Upper lobe of right lung (tissue), 1 donor: ENCODE data around the gene CDH4. TPM values are rescaled to one million over a fixed set of nuclear protein-coding genes. Genes with fewer than 3 reads are reported as not detected.
"Not testable (repeated sequence)": the region's sequence is repeated elsewhere in the genome, so short reads cannot be mapped to it uniquely, and the experiment has no call there.

Experiments
- ATAC-seq: fragments of 200-7000 bp; cut with Tn5 transposase; one replicate; pipeline ENCODE4 v1.9.1; 2020; ENCODE audit warnings: mild to moderate bottlenecking, moderate library complexity
- DNase-seq: peaks from one replicate; pipeline ENCODE4 v3.0.0-alpha.2; 2020
- H3K27ac ChIP-seq: fragments of 200-600 bp; one replicate; pipeline ENCODE4 v1.8.0; 2022
- H3K27me3 ChIP-seq: fragments of 200-600 bp; one replicate; pipeline ENCODE4 v1.8.0; 2022; ENCODE audit warnings: mild to moderate bottlenecking
- H3K36me3 ChIP-seq: fragments of 200-600 bp; one replicate; pipeline ENCODE4 v1.8.0; 2022
- H3K4me1 ChIP-seq: fragments of 200-600 bp; one replicate; pipeline ENCODE4 v1.8.0; 2022
- H3K4me3 ChIP-seq: fragments of 200-600 bp; one replicate; pipeline ENCODE4 v1.8.0; 2022; ENCODE audit warnings: mild to moderate bottlenecking
- H3K9me3 ChIP-seq: fragments of 200-600 bp; one replicate; pipeline ENCODE4 v1.8.0; 2022
- intact Hi-C: fragments of 100-400 bp; cut with DNase I; formaldehyde crosslinking; loops from one replicate; pipeline ENCODE4 v1.11.0; 2022
- total RNA-seq: library from RNA; stranded (reverse); fragmentation: NEBNext Ultra II Directional; extraction: Animal tissue kit (Norgen Biotek cat#: 25700); gene quantifications from one replicate; pipeline ENCODE4 v1.2.1, GENCODE V29; 2021
- TF ChIP-seq, protein P1 (sequence below): fragments of 200-600 bp; IDR thresholded peaks from one replicate; pipeline ENCODE4 v1.8.0; 2022; ENCODE audit warnings: antibody characterized with exemption
- donor health status: DM: no; HTN: yes; CAD: no; lungs with severe emphysema.

CDH4 gene
- total RNA-seq, 1 donor from 2014 or later, result 0.23 TPM

DNA sequence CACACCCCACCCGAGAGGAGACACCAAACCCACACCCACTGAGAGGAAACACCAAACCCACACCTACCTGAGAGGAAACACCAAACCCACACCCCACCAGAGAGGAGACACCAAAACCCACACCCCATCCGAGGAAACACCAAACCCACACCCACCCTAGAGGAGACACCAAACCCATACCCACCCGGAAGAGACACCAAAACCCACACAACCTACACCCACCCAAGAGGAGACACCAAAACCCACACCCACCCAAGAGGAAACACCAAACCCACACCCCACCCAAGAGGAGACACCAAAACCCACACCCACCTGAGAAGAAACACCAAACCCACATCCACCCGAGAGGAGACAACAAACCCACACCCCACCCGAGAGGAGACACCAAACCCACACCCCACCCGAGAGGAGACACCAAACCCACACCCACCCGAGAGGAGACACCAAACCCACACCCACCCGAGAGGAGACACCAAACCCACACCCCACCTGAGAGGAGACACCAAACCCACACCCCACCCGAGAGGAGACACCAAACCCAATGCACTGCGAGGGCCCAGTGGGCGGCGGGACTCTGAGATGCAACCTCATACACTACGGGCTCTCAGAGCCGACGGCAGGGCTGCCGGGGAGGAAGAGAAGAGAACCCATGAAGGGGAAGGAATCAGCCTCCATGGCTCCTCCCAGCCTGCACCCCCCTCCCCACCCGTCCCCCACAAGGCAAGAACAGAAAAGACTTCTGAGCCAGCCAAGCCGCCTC lies 730.3 kb downstream of the CDH4 start:
- TF ChIP-seq, protein P1, sequence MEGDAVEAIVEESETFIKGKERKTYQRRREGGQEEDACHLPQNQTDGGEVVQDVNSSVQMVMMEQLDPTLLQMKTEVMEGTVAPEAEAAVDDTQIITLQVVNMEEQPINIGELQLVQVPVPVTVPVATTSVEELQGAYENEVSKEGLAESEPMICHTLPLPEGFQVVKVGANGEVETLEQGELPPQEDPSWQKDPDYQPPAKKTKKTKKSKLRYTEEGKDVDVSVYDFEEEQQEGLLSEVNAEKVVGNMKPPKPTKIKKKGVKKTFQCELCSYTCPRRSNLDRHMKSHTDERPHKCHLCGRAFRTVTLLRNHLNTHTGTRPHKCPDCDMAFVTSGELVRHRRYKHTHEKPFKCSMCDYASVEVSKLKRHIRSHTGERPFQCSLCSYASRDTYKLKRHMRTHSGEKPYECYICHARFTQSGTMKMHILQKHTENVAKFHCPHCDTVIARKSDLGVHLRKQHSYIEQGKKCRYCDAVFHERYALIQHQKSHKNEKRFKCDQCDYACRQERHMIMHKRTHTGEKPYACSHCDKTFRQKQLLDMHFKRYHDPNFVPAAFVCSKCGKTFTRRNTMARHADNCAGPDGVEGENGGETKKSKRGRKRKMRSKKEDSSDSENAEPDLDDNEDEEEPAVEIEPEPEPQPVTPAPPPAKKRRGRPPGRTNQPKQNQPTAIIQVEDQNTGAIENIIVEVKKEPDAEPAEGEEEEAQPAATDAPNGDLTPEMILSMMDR, result no peak
- peaks cover 12% of the 10 kb centered on the region for H3K36me3 ChIP-seq
- no peaks in the 10 kb centered on the region for H3K9me3 ChIP-seq
- no peak overlapping the region for H3K27ac ChIP-seq
- intact Hi-C loops, result no loop called here
- DNase-seq (no peak), ATAC-seq (no peak)
- H3K4me1 ChIP-seq, result no peaks in the 10 kb centered on the region
- H3K27me3 ChIP-seq, result no peaks in the 10 kb centered on the region
- H3K4me3 ChIP-seq, result no peak overlapping the region

DNA sequence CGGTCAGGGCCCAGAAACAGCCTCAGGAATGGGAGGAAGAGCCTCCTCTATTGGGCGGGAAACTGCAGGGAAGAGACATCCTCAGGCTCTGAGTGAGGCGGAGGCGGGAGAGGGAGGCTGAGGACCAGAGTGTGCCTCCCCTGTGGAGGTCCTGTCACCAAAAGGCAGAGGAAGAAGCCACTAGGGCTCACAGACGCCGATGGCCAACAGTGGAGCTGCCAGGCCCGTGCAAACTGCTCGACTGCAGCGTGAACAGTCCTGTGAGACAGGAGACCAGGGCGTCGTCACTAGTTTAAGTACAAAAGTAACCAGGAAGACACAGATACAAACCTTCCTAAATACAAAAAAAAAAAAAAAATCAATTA lies 730.9 kb downstream of the CDH4 start:
- Histone ChIP-seq H3K4me1 (no peaks in the 10 kb centered on the region), H3K4me3 (no peak overlapping the region), H3K27me3 (no peaks in the 10 kb centered on the region), H3K27ac (no peak overlapping the region), H3K9me3 (no peaks in the 10 kb centered on the region), H3K36me3 (peaks cover 18% of the 10 kb centered on the region)
- TF ChIP-seq, protein P1, result no peak
- intact Hi-C loops, result no loop called here
- ATAC-seq (no peak), DNase-seq (no peak)

DNA sequence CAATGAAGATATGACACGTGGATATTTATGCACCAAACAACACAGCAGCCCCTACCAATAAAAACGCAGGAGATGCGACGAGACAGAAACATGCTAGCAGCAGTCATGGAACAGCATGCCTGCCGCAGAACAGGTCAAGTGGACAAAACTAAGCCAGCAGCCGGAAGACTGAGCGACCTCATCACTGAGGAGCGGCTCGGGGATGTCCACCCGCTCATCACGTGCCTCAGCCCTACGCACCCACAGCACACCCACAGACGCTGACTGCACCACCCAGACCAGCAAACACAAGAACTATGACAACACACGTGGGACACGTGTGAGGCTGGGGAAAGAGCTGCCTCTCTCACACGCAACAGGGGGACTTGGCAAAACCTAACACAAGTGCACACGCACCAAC lies 731.9 kb downstream of the CDH4 start:
- H3K36me3 ChIP-seq, result peaks cover 26% of the 10 kb centered on the region
- intact Hi-C loops, result no loop called here
- no peak overlapping the region for H3K27ac ChIP-seq
- no peaks in the 10 kb centered on the region for H3K9me3 ChIP-seq
- no peak overlapping the region for H3K4me3 ChIP-seq
- no peaks in the 10 kb centered on the region for H3K27me3 ChIP-seq
- no peaks in the 10 kb centered on the region for H3K4me1 ChIP-seq
- no peak for DNase-seq
- TF ChIP-seq, protein P1, result no peak
- no peak for ATAC-seq

- DNase-seq, intact Hi-C loops, H3K27ac ChIP-seq, H3K9me3 ChIP-seq, H3K27me3 ChIP-seq, H3K4me1 ChIP-seq, H3K4me3 ChIP-seq: not testable (repeated sequence)
- peak; percentile 58 for ATAC-seq
- peaks cover 26% of the 10 kb centered on the region for H3K36me3 ChIP-seq
These were observed 732.4 kb downstream of the CDH4 start for GRCh38 chr20:61984431-61984830.

DNA sequence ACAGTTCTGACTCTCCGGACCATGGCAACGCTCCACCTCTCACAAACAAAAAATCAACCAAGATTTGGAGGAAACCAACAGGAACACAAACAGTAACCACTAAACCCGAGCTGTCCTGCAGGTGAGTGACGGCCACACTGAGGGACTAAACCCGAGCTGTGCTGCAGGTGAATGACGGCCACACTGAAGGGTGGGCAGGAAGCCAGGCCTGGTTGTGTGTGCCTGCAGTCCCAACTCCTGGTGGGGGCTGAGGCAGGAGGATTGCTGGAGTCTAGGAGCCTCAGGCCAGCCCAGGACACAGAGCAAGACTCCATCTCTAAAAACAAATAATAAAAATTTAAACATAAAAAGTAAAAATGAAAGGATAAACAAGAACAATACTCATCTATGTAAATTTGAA lies 733.0 kb downstream of the CDH4 start:
- no peak for ATAC-seq
- Histone ChIP-seq H3K4me3 (no peak overlapping the region), H3K36me3 (peaks cover 32% of the 10 kb centered on the region), H3K27ac (no peak overlapping the region), H3K27me3 (no peaks in the 10 kb centered on the region), H3K9me3 (no peaks in the 10 kb centered on the region), H3K4me1 (no peaks in the 10 kb centered on the region)
- intact Hi-C loops, result no loop called here
- TF ChIP-seq, protein P1, result no peak
- no peak for DNase-seq

GRCh38 chr20:61986762-61987321 lies 734.8 kb downstream of the CDH4 start:
- Histone ChIP-seq H3K27ac (no peak overlapping the region), H3K4me1 (no peaks in the 10 kb centered on the region), H3K4me3 (no peak overlapping the region), H3K36me3 (peaks cover 46% of the 10 kb centered on the region), H3K9me3 (peaks cover 7% of the 10 kb centered on the region), H3K27me3 (no peaks in the 10 kb centered on the region)
- intact Hi-C loops, result no loop called here
- DNase-seq (no peak), ATAC-seq (no peak)
- TF ChIP-seq, protein P1, result no peak
